NCI-H2227 (cell line): ENCODE data around the gene NSFL1C.

Source experiments
- DNase-seq: peaks from one replicate; lab custom pipeline; 2025; ENCODE audit not compliant: unreplicated experiment; lab: John Stamatoyannopoulos, UW

Gene NSFL1C

DNA sequence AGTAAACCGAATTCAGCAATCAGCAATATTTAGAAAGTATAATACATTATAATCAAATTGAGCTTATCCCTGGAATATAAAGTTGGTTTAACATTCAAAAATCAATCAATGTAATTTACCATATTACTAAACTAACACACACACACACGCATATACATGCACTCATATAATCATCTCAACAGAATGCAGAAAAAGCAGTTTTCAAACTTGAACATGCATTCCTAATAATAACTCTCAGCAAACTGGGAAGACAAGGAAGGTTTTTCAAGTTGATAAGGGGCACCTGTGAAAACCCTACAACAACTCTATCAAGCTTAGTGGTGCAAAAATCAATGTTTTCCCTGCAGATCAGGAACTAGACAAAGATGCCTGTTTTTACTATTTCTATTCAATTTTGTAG is 19.9 kb upstream of the NSFL1C start:
- DNase-seq, result no peak

DNA sequence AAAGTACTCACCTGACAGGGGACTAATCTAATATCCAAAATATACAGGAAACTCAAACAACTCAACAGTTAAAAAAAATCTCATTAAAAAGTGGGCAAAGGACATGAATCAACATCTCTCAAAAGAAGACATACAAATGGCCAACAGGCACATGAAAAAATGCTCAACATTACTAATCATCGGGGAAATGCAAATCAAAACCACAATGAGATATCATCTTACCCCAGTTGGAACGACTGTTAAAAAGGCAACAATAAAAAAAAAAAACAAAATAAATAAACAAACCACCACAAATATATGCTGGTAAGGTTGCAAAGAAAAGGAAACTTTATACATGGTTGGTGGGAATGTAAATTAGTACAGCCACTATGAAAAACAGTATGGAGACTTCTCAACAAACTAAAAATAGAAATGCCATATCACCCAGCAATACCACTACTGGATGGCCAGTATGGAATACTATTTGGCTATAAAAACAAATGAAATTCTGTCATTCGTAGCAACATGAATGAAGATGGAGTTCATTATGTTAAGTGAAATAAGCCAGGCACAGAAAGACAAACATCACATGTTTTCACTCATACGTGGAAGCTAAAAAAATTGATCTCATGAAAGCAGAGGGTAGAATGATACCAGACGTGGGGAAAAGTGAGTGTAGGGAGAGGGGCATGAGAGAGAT is 17.9 kb upstream of the NSFL1C start:
- no peak for DNase-seq

- DNase-seq, result no peak
These were observed 13.4 kb upstream of the NSFL1C start for GRCh38 chr20:1479831-1480595.

- no peak for DNase-seq
These were observed 11.9 kb upstream of the NSFL1C start for GRCh38 chr20:1478566-1478965.

GRCh38 chr20:1477896-1478490 is 11.3 kb upstream of the NSFL1C start:
- DNase-seq, result no peak

- DNase-seq, result no peak
These were observed 8.4 kb upstream of the NSFL1C start for GRCh38 chr20:1474817-1475603.

DNA sequence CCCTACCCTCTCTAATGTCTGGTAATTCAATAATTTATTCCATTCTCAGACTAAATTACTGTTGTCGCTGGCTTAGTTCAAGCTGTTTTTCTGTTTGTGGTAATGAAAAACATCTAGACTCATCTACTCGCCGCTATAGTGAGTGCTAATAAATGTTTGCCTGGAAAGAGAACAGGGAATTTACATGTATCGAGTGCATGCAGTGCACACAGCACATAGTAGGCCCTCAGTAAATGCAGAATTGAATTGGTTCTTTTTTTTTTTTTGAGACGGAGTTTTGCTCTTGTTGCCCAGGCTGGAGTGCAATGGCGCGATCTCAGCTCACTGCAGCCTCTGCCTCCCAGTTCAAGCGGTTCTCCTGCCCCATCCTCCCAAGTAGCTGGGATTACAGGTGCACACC is 7.7 kb upstream of the NSFL1C start:
- DNase-seq, result no peak

GRCh38 chr20:1473246-1474220 is 6.9 kb upstream of the NSFL1C start:
- no peak for DNase-seq

DNA sequence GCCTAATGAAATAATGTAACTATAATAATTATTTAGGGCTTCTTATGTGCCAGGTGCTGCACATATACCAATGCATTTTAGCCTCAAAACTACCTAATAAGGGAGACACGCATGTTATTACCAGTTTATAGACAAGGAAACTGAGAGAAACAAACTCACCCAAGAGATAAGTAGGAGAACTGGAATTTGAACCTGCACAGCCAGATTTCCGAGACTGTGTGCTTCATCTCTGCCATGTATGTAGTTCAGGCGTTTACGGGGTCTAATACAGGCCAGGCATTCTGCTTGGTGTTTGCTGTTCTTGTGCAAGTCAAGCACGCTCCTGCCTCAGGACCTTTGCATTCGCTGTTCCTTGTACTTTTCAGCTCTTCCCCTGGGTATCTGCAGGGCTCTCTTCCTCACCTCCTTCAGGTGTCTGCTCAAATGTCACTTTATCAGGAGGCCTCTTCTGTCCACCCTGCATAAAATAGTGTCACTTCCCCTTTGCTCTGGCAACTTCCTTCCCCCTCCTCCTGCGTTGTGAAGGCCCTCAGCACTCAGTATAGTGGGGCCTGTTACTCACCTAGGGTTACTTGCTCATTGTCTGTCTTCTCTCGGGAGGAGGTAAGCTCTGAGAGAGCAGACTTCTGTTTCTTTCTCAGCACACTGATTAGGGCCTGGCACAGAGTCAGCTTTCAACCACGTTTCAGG is 6.1 kb upstream of the NSFL1C start:
- DNase-seq, result no peak

DNA sequence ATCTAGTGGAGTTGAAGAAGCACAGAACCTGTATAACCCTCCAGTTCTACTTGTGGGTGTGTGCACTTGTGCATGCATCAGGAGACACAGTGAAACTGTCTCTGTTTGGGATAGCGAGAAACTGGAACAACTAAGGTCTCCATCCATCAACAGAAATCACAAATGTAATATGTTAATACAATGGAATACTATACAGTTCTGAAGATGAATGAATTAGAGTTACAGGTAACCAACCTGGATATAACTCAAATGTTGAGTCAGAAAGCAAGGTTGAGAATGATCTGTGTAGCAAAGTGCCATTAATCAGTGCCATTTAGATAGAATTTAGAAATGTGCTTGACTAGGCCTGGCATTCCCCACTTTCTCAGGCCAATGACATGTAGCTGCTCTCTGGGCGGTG is 4.6 kb upstream of the NSFL1C start:
- DNase-seq, result no peak

DNA sequence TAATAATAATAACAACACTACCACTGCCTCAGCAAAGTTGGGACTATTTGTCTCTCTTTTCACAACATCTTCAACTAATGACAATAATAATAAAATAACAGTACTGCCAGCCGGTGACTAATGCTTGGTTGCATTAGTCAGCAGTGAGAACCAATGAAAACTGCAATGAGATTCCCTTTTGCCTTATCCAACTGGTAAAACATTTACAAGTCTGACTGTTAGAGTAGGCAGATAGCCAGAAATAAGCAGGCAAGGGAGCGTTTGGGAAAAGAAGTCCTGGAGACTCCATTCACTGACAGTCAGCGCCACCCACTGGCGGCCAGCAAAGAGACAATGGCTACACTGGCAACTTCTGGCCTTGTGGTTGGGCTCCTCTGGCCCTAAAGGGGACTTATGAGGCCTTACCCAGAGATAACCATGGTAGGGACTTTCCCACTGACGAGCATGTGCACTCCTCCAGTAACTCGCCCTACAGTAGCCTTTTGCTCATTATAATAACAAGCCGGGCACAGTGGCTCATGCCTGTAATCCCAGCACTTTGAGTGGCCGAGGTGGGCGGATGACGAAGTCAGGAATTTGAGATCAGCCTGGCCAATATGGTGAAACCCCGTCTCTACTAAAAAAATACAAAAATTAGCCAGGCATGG is 3.4 kb upstream of the NSFL1C start:
- DNase-seq, result peak; percentile 83

- DNase-seq, result no peak
These were observed 2.8 kb upstream of the NSFL1C start for GRCh38 chr20:1469306-1469905.

DNA sequence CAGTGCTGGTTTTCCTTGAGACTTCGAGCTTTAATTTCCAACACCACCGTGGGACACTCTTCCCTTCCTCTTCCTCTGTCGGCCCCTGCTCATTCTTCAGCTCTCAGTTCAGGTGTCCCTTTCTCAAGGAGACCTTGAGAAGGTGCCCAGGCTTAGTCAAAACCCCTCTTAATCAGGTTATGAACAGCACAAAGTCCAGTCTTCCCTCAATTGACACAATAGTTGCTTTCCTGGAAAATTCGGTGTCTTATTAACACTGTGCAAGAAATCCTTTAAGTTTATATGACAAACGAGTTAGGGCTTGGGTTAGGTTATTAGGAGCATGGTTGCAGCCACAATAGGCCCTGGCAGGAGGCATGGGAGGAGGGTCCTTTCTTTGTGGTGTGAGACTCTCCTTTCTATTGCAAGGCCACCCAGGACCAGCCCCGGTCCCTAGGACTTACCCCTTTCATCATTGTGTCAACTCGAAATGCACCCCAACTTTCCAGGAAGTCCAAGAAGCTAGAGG is 1.5 kb upstream of the NSFL1C start:
- no peak for DNase-seq

GRCh38 chr20:1467355-1468116 is 887 bp upstream of the NSFL1C start:
- DNase-seq, result peak; percentile 31

GRCh38 chr20:1467082-1467354 is 369 bp upstream of the NSFL1C start:
- no peak for DNase-seq

DNA sequence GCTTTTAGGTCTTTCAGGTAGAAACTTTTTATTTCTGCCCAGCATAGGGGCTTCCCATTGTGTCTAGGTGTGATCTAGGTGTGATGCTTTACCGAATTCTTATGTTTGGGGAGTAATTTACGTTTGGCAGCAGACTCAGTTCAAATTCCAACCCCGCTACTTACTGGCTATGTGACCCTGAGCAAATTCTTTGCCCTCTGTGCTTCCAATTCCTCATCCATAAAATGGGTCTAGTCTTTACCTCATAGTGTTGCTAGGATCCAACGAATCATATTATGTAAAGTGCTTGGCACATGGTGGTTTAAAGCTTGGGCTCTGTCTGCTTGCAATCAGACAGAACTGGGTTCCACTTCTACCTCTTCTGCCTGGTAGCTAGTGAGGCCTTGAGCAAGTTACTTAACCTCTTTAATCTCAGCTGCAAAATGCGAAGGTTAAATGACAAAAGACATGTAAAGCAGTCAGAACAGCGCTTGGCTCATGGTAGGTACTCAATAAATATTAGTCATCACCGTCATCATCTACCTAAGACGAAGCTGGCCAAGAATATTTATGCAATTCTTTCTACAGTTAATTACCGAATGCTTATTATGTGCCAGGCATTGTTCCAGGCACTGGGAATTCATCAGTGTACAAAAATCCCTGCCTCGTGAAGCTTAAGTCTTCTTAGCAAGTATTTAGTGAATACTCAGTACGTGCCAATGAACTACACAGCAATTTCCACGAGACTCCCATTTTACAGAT is 1.0 kb downstream of the NSFL1C start:
- no peak for DNase-seq

DNA sequence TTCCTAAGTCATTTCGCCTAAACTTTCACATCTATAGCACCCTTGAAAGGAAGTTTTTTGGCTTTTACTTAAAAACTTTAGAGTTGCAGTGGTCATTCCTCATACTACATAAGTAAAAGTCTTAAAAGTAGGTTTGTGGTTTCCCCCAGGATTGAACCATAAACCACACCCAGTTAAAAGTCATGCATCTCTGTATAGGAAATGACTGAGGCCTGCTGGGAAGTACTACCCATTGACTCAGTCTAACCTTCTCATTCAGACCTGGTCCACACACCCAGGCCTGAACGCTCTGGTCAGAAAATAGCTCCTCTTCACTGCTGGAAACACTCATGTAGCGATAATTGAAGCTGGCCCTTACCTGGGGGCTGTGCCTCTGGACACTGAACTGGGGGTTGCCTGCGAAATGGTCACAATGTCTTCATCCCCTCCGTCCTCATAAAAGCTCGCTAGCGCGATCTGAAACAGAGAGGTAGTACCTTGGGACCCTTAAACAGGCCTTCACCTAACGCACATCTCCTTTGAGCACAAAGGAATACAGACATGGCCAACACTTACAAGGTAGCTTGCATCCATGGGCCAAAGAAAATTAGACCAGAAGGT is 2.6 kb downstream of the NSFL1C start:
- DNase-seq, result no peak
